HG03460 (cell line): ENCODE results near the gene ABCD2.
"Not testable (repeated sequence)": the region's sequence is repeated elsewhere in the genome, so short reads cannot be mapped to it uniquely, and the experiment has no call there.

Experiments
- ATAC-seq: cut with Tn5 transposase; IDR thresholded peaks from one replicate; pipeline ENCODE4 v1.9.1; 2021; ENCODE audit not compliant: unreplicated experiment

ABCD2 gene

GRCh38 chr12:39613525-39613924 lies 6.1 kb downstream of the ABCD2 start:
- no peak for ATAC-seq

- ATAC-seq, result no peak
Observed at GRCh38 chr12:39612250-39612649, 7.4 kb downstream of the ABCD2 start.

GRCh38 chr12:39611818-39612217 lies 7.8 kb downstream of the ABCD2 start:
- no peak for ATAC-seq

GRCh38 chr12:39610436-39611025 lies 9.1 kb downstream of the ABCD2 start:
- ATAC-seq, result no peak

DNA sequence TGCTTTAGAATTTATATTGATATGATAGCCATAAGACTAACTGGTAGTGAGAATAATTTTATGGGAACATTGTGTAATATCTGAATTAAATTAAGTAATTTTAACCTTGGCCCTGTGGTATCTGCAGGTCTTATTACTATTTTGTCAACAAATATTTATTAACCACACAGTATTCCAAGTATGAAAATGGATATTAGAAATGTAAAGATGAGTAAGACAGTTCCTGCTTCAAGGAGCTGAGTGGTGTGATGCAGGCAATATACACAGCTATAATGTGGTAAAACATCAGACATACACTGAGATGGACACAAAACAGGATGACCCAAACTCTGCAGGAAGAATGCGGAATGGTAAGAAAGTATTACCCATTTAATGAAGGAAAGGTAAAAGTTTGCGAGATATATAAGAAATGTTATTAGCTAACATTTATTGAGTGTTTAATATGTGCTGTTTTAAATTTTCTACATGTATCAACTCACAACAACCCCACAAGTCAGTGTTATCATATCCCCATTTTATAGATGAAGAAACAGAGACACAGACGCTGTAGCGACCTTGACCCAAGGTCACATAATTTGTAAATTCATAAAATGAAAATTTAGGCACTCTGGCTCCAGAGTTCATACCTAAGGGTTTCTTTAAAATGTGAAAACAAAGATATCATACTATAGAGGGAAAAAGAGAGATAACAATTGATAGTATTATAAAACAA lies 12.7 kb downstream of the ABCD2 start:
- ATAC-seq, result no peak

- no peak for ATAC-seq
Observed at GRCh38 chr12:39605996-39606395, 13.6 kb downstream of the ABCD2 start.

DNA sequence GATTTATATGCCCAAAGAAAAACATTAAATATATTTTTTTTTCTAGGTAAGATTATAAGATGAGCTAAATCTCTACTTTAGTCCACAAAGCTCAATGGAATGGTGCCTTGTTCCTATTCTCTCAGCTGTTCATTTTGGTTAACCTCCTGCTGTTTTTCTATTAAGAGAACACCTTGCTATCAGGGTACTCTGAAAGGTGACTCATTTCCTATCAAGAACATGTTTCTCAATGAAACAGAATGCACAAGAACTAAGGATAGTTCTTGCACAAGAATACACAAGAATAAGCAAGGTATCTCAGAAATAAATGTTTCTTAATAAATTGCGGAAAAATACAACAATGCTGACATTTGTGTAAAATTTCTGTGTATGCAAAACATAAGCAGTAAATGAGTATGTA lies 14.1 kb downstream of the ABCD2 start:
- no peak for ATAC-seq

- ATAC-seq, result no peak
Observed at GRCh38 chr12:39603065-39603464, 16.5 kb downstream of the ABCD2 start.

DNA sequence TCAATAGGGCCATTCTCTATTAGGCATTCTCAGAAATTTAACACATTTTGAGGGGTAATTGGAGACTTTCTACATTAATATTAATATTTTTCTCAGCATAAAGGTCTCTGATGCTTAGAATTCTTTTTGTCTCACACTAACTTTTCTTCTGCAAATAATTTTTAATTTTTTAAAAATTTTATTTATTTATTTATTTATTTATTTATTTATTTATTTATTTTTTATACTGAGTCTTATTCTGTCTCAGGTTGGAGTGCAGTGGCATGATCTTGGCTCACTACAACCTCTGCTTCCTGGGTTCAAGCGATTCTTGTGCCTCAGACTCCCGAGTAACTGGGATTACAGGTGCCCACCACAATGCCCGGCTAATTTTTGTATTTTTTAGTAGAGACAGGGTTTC lies 17.7 kb downstream of the ABCD2 start:
- ATAC-seq, result not testable (repeated sequence)

DNA sequence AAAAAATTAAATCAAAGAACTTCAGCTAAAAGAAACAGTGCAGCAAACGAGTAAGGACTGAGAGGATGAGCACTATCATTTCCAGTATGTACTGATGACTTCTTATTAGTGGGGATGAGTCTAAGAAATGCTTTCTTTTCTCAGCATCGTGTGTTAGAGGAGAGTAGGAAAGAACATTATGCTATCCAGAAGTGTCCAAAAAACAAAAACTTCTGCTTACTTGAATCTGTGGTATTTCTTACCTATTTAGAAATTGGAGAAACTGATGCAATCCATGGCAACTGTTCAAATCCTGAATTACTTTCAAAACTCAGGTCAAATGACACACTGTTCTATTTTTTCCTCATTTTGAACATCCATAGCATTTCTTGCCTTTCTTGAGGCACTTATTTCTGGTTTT lies 23.7 kb downstream of the ABCD2 start:
- ATAC-seq, result no peak

- no peak for ATAC-seq
Observed at GRCh38 chr12:39592295-39592694, 27.3 kb downstream of the ABCD2 start.

DNA sequence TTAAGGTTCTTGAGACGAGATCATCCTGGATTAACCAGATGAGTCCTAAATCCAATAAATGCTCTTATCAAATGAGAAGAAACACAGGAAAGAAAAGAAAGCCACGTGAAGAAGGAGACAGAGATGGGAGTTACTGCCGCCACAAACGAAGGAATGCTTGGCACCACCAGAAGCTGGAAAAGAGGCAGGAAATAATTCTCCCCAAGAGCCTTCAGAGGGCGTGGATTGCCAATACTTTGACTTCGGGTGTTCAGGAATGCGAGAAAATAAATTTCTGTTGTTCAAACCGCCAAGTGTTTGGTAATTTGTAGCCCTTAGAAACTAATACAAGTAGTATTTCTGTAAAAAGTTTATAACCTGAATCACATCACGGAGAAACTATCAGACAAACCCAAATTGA lies 31.3 kb downstream of the ABCD2 start:
- no peak for ATAC-seq

- peak; percentile 89 for ATAC-seq
Observed at GRCh38 chr12:39587225-39587624, 32.4 kb downstream of the ABCD2 start.

DNA sequence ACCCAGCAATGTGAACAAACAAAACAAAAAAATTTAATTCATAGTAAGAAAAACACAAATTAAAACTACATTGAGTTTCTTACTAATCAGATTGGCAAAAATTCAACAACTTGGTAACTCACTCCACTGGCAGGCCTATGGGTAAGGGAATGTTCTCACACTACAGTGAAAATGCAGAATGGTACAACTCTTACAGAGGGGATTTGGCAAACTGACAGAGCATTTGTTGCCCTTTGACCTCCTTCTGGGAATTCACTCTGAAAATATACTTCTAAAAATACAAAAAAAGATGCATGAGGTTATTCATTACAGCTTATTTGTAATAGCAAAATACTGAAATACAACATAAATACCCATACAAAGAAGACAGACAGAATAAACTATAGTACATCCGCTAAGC lies 32.8 kb downstream of the ABCD2 start:
- ATAC-seq, result peak; percentile 13

GRCh38 chr12:39581592-39581991 lies 38.0 kb downstream of the ABCD2 start:
- no peak for ATAC-seq

DNA sequence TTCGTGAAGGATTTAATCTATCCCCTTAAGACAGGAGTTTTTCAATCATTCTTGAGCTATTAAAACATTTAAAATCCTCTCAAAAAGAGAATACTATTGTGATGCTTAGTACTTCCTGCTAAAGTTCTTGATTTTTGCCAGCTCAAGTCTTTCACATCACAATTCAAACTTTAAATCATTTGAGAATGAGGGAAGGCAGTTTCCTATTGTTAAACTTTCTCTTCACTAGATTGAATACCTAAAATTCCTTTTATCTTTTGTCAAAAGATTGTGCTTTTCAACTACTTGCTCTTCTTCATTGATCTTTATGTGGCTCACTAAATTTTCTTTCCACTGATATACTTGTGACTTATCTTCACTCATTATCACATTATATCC lies 44.1 kb downstream of the ABCD2 start:
- ATAC-seq, result no peak

DNA sequence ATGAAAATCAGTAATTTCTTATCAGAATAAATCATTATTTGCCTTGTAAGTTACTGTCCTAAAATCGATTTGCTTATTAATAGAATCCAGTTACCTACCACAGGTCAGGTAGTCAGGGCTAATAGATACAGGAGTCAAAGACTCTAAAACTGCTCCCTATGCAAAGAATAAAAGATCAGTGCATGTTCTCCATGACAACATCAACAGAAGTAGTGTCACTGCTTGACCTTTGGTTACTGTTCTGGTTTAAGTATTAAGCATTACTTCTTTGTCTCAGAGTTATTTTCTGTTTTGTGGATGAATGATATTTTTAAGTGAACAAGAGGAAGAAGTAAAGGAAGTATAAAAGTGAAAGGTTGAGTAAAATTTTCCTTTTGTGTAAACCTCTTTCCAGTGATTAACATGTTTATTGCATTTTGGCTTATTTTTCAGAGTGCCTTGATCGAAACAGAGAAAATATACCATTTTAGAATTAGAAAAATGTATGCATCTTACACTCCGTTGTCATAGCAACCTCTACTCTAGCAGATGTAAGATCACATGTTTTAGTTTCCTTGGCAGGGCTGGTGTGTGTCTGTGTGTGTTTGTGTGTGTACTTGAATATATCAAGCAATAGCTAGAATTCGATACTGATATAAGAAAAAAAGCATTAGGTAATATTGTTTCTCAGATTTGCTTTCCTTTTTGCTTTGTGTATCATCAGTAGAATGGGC lies 44.7 kb downstream of the ABCD2 start:
- ATAC-seq, result no peak

GRCh38 chr12:39574378-39574777 lies 45.2 kb downstream of the ABCD2 start:
- ATAC-seq, result no peak

GRCh38 chr12:39573971-39574370 lies 45.6 kb downstream of the ABCD2 start:
- ATAC-seq, result no peak

DNA sequence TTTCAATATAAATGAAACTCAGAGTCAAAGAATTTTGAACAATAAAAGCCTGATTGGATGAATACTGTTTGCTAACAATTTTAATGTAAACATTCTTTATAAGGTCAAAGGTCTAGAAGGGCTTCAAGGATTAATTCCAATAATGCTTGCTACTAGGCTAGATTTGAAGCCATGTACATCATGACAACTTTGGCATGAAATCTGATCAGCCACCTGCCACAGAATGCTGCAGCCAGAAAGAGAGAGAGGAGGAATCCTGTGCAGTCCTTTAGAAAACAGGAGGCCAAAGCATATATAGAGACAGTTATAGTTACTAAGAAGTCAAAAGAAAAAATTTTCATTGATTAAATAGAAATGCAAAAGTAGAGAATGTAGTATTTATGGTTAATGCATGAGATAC lies 47.1 kb downstream of the ABCD2 start:
- ATAC-seq, result no peak

DNA sequence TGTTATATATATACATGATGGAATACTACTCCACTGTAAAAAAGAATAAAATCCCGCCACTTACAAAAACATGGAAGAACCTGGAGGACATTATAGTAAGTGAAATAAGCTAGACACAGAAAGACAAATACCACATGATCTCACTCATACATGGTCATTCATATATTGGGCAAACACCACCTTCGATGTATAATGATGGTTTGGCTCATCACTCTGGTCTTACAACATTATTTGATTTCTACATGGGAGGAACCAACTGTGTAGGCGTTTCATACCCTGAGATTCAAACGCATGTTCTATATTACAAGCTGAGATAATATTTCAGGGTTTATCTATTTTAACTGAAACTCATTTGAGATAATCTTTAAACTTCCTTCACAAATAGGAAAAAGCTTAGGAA lies 48.3 kb downstream of the ABCD2 start:
- ATAC-seq, result no peak

GRCh38 chr12:39553476-39553875 lies 66.1 kb downstream of the ABCD2 start:
- ATAC-seq, result no peak
